Posterior vena cava (tissue), 2 donors: ENCODE measurements around the gene C6. TPM values are rescaled to one million over a fixed set of nuclear protein-coding genes. Genes with fewer than 3 reads are reported as not detected.
"Not testable (repeated sequence)": the region's sequence is repeated elsewhere in the genome, so short reads cannot be mapped to it uniquely, and the experiment has no call there.

ENCODE experiments used
- DNase-seq: peaks from one replicate; pipeline ENCODE4 v3.0.0-alpha.2; 2020; ENCODE audit warnings: low spot score
- intact Hi-C, 2 donors: fragments of 100-400 bp; cut with DNase I; formaldehyde crosslinking; loops; one replicate each; pipeline versions ENCODE4 v1.14.1 to v1.14.2; 2022 to 2023
- total RNA-seq, 2 donors: library from RNA; stranded (reverse); fragmentation: NEBNext Ultra II Directional; extraction: Animal tissue kit (Norgen Biotek cat#: 25700); gene quantifications; one replicate each; pipeline ENCODE4 v1.2.1, GENCODE V29; 2021
- donor health status: DM: yes; HTN: yes; CAD: no.
- donor health status: DM: yes; HTN: yes; CAD: no.

The C6 gene
- total RNA-seq, 2 donors from 2014 or later = 2.6 to 6.9 TPM

DNA sequence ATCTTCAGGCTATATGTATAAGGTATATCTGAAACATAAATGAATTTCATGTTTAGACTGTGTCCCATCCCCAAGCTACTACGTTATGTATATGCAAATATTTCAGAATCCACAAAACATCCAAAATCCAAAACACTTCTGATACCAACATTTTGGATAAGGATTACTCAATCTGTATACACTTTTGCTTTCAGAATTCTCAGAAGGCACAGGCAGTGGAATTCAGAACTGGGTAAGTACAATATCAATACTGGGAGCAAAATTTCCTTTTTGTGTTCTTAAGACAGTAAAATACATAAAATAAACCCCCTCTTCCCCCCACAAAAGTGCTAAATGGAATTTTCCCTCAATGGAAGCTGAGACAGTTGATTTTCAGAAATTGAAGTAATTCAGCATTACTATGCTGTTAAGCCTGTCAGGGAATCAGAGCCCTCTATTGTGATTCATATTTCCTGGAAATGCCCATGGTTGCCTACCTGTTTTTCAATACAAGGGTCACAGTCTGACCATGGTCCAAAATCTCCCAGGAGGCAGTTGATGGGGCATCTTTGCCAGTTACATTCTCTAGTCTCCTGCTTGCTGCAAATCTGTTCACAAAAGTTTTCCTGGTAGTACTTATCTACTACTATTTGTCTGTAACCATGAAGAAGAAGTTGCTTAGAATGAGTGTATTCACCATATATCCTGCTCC, 12.1 kb downstream of the C6 start:
- intact Hi-C loops = no loop called here
- DNase-seq = no peak

DNA sequence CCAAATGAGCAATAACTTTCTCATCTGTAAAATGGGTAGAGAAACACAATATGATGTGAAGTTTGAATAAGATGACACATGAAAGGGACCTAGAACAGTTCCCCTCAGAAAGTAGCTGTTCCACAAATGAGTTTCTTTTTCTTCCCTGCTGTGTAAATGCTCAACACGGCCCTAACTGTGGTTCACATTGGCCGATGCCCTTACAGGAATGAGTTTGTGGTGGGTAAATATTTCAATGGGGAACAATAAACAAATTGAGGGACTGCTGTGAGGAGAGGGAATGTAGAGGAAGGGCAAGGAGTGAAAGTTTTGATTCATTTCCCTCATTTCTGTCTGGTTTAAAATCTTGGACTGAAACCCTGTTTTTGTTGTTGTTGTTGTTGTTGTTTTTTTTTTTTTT, 12.8 kb downstream of the C6 start:
- intact Hi-C loops = no loop called here
- DNase-seq = no peak

DNA sequence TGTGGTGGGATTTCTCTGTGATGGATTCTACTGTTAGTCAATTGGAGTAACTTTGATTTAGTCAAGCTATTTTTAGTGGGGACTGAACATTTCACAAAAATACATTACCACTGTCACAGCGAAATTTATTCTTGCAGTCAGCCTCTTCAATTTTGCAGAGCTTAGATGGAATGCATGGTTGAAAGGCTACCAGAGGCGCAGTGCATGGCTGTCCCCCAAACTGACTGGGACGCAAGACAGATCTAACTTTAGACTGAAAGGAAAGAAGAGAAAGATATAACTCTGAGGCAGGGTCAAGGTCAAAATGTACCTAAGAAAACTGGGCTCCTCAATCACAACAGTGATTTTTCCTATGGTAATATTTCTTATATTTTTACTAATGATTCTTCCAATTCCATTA, 13.7 kb downstream of the C6 start:
- intact Hi-C loops = no loop called here
- DNase-seq = no peak

DNA sequence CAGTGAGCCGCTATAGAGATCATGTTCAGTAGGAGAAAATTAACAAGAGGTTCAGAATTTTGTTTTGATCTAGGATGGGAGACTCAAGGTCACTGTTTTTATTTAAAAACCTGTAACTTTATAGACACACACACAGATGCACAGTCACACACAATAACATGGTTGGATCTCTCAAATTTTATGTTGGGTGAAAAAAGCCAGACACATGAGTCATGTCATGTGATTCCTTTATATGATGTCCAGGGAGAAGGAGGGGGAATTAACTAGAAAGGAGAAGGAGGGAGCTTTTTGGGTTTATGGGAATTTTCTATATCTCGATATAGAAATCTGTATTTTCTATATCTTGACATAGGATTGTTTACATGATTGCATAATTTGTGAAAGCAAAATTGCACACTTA, 17.1 kb downstream of the C6 start:
- intact Hi-C loops = no loop called here

DNA sequence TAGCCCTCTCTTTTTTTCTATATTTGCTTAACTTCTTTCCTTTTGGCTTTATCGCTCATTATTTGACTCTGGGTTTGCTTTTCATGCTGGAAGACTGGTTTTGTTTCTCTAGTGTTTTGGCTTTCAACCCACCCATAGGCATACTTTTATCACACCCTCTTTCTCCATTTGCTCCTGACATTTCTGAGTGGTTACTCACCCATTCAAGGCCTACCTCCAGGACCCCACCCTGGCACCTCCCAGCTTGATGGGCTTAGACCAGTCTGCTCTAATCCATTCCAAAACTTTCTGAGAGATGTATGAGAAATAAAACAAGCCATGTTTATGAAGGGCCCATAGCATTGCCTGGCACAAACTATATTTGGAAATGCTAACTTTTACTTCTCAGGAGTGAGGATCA, 18.1 kb downstream of the C6 start:
- no peak for DNase-seq
- intact Hi-C loops = no loop called here

More for the DNA sequence above, 17.1 kb downstream of the C6 start:
- no peak for DNase-seq

DNA sequence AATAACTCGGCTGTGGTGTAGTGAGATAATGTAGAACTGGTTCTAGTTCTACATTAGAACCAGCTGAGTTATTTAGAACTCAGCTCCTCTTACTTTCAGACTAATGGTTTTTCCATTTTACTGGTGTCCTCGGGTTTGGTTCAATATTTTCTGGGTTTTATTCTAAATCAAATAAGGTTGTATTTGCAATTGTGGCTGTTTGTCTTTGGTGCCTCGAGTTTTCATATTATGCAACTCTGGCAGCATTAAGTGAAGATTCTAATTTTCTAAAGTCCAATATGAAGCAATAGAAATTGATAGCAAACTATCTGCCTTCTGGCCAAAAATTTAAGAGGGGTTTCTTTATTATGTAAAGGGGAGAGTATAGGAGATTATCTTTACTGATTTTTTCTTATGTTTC, 19.0 kb downstream of the C6 start:
- DNase-seq = no peak
- intact Hi-C loops = no loop called here

DNA sequence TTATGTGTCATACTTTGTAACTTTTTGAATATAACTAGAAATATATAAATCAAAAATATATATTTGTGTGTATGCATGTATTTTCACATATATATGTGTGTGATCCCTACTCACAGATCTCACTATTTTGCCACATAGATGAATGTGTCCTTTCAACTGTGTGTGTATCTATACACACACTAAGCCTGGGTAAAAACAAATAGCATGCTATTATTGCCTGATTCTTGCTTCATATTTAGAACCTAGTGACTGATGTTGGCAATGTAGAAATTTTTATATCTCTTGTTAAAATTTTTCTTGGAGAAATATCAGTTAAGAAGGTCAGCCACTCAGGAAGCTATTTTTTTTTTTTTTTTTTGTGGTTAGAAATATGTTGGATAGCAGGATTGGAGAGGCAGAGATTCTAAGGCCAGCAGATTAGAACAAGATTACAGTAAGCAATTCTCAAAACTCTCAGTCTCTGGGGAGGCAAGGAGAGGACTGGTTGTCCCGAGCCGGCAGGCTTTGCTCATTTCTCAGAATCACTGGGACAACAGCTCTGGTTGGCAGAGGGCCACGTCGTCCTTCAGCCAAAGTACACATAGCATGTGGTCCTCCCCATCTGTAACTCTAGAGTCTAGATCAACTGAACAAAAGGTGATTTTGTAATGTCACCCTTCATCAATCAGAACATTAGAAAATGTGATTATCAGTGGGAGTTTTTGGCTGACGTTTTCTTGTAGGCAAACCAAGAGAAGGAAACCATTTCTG, 19.7 kb downstream of the C6 start:
- intact Hi-C loops = no loop called here
- peak; percentile 99 for DNase-seq

DNA sequence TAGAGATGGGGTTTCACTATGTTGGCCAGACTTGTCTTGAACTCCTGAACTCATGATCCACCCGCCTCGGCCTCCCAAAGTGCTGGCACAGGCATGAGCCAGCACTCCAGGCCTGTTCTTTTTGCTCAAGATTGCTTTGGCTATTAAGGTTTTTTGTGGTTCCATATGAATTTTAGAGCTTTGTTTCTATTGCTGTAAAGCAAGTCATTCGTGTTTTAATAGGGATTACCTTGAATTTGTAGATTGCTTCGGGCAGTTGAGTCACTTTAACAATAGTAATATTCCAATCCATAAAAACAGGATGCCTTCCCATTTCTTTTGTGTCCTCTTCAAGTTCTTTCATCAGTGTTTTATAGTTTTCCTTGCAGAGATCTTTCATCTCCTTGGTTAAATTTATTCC, 22.1 kb downstream of the C6 start:
- DNase-seq = no peak
- intact Hi-C loops = no loop called here

DNA sequence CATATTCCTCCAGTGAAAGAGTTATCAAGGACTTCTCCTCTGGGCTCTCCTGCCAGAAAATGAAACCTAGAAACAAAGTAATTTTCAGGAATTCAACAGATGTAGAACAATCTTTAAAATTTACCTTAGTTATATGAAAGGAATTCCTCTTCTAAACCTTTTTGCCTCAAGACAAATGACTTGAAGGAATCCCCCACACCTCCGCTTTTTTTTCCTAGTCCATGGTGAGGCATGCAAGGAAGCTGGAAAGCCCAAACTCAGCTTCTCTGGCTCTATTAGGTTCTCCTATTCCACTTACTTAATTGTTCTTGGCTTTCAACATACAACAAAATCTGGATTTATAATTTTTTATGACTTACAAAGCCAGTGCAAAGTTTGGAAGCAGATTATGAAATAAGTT, 27.2 kb downstream of the C6 start:
- DNase-seq = no peak
- intact Hi-C loops = no loop called here

DNA sequence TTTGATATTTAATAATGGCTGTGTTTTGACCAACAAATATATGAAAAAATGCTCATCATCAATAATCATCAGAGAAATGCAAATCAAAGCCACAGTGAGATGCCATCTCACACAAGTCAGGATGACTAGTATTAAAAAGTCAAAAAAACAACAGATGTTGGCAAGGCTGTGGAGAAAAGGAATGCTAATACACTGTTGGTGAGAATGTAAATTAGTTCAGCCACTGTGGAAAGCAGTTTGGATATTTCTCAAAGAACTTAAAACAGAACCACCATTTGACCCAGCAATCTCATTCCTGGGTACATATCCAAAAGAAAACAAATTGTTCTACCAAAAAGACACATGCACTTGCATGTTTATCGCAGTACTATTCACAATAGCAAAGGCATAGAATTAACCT, 30.0 kb downstream of the C6 start:
- DNase-seq, intact Hi-C loops: not testable (repeated sequence)

DNA sequence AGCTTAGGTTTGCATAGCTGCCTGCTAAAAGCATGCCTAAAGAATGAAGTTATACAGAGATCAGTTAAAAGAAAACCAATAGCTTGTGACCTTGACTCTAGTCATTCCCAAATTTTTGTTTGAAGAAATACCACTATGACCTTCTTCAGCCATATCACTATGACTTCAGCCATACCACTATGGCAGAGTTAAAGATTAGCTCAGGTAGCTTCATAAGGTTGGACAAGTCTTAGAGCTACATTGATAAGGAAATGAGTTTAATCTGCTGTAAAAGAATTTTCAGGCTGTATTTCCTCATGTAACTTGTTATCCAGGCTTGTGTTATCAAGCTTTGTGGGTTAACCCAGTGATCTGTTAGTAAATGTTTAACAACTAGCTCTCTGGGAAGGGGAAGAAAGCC, 30.7 kb downstream of the C6 start:
- no peak for DNase-seq
- intact Hi-C loops = no loop called here

DNA sequence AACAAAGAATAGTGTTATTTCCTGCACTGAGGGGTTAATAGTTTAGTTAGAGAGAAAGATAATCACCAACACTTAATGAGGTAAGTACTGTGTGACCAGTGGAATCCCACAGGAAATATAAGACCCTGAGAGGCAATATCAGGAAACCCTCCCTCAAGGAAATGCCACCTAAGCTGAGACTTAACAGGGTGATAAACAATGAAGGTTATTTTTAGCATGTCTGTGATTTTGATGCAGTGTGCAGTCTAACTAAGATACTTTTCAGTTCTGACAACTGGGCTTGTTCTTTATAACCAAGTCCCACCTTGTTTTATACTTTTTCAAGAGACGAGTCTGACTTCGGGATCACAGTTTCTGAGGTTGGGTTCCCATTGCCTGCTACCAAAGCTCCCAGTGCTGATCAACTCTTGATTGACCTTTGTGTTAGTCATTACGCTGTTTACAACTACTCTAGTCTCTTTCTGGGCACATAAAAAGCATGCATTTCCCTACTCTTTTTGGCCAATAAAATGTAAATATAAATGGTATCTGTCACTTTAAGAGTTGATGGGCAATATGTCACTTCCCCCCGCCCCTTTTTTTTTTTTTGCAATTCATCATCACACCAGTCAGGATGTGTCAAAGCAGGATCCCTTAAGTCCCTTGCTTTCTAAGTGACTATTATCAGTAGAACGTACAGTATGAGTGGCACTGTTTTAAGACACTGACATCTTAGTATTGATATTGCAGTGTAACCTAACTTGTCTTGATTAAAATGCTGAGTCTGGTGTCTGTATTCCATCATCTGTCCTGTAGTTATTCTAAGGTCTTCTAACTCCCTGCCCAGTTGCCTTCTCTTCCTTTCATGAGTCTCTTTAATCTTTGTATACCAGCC, 31.4 kb downstream of the C6 start:
- no peak for DNase-seq
- intact Hi-C loops = no loop called here

DNA sequence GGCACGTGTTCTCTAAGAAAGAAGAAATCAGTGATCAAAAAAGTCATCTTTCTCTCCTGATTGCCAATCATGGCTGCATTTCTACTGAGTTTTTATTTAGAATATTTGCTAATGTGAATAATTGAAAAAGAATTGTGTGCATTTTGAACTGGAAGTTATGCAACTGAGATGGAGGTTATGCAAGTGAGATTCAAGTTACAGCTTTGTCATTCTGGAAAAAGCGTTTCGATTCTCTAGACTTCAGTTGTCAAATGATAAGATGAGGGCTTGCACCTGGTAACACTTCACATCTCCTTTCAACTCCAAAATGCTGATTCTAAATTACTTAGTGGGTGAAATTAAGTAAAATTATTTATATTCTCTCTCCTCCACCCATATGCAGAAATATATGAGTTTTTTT, 36.4 kb downstream of the C6 start:
- DNase-seq = no peak
- intact Hi-C loops = no loop called here

DNA sequence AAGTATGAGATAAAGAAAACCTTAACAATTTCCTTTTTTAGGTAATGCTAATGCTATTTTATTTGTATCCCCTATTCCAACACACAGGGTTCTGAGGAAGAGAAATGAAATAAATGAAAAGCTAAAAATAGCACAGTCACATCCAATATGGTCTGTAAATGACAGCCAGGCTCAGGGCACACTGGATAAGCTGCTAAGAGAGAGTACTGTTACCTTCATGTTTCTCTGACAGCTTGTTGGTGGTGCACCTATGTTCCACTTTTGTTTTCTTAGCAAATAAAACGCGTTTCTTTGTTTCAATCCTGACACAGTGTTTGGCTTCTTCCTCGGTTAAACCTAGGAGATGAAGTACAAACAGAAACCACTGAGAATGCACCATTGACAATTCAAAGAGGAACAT, 41.3 kb downstream of the C6 start:
- no peak for DNase-seq
- intact Hi-C loops = no loop called here

DNA sequence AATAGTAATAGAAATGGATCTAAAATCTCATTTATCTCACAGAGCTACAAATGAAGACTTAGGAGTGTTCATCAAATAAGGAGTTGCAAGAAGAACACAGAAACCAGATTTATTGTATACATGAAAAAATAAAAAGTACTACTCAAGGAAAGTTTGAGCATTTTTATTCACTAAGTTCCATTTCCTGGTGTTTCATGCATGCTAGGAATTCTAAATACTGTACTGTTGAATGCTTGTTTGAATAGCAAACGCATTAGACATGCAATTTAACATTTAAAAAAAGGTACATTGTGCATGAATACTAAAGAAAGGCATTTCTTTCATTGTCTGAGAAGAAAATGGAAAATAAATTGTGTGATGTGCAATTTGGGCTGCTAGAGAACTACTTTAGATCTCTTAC, 52.1 kb downstream of the C6 start:
- no peak for DNase-seq
- intact Hi-C loops = no loop called here

DNA sequence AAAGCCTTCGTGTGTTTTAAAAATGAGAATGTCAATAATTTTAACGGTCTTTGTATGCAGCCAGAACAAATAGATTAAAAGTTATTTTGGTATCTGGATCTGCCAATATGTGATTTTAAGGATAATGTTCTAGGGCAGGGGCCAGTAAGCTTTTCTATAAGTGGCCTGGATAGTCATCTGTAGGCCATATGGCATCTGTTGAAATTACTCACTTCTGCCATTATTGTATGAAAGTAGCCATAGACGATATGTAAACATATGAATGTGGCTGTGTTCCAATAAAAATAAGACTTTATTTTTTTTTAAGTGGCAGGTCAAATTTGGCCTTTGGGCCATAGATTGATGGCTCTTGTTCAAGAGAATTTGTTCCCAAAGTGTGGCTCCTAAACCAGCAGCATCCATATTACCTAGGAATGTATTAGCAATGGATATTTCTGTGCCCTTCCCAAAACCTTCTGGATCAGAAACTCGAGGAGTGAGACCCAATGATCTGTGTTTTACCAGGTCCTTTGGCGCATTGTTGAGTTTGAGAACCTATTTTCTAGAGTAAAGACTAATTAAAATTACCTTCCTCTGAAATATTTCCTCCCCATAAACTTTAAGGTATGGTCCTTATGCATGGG, 55.9 kb downstream of the C6 start:
- DNase-seq = no peak
- intact Hi-C loops = no loop called here

DNA sequence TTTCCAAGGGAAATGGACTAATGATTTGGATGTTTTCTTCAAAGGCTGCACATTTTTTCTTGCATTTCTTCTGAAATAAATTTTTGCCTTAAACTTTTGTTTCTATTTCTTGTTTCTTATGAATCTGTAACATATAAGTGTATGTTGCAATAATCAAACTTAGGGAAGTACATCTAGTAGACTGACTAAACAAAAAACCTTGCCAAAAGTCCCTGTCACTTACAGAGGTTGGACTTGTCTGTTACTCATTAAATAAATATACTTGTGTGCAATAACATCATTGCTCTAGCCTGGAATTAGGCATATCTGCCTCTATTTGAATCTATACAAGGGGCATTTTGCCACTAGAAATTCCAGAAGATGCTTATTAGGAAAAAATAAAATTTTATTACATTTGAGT, 56.6 kb downstream of the C6 start:
- intact Hi-C loops = no loop called here
- no peak for DNase-seq

DNA sequence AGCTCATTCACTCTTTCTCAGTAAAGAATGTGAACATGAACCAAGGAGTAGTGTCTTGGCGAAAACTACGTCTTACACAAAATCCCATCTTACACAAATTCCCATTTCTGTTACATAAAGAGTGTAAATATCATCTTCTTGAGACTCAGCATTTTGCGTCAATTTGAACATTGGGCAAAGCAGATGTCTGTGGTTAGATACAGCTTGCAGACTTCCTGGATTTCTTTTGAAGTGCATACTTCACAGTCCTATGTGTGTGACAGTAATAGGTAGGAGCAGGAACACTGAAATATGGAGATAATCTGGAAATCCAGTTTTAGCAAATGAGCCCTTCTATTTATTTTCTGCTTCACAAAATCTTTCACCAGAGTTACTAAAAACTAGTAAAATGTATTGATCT, 58.8 kb downstream of the C6 start:
- no peak for DNase-seq
- intact Hi-C loops = no loop called here

DNA sequence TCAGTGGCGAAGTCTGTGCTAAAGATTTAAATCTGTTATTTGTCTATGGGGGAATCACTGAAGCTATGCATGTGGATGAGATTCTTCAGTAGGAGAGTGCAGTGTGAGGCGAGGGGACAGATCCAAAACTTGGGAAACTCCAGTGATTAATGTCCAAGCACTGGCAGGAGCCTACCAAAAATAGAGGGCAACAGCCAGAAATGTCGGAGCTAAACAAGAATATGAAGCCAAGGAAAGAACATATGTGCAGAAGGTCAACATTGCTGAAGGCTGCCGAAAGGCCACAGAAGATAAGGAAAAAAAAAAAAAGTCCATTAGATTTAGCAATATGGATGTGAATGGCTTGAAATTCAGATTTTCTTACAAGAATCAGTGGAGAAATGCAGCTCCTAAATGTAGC, 61.8 kb downstream of the C6 start:
- intact Hi-C loops = no loop called here
- DNase-seq = no peak

DNA sequence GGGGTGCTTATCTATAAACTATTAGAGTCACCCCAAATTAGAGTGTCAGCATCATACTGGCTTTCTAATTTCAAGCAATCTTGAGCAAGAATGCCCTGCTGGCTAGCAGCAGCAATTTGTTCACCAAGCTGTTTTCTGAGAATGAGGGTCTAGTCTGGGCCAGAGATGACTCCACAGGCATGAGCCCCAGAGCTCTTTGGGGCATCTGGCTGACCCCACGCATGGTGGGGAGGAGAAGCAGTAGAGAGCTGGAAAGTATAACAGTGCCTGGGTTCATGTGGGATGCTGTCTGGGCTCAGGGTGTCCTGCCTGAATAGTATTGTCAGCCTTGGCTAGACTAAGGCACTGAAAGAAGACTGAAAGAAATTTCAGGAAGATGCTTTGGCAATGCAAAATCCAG, 64.9 kb downstream of the C6 start:
- DNase-seq = peak; percentile 89
- intact Hi-C loops = no loop called here
